ENCODE results near the gene COMMD10. TPM values are rescaled to one million over a fixed set of nuclear protein-coding genes. Genes with fewer than 3 reads are reported as not detected.

Gene COMMD10
- total RNA-seq, 2 experiments from 2014 or later = 16.7 to 20.8 TPM

GRCh38 chr5:116142495-116142894, 57.7 kb downstream of the COMMD10 start:
- TF ChIP-seq CTCF (IDR thresholded peaks at IDR 0.05) = no peak
- POLR2A ChIA-PET = interaction anchor here (0.6 kb wide), 1 partner anchor 693 kb away, joined by 4 read pairs; no protein-coding TSS in a partner anchor
- ATAC-seq = no peak

GRCh38 chr5:116144103-116144502, 59.3 kb downstream of the COMMD10 start:
- H3K4me3 Mint-ChIP-seq = no peak overlapping the region

More at GRCh38 chr5:116142495-116142894, 57.7 kb downstream of the COMMD10 start:
- H3K4me1 Mint-ChIP-seq (ENCODE audit: low read depth) = peaks cover 5% of the 10 kb centered on the region
- no peak for DNase-seq
- CTCF ChIA-PET = no interaction called here
- intact Hi-C loops (cut with micrococcal nuclease) = no loop called here
- H3K27me3 Mint-ChIP-seq = no peaks in the 10 kb centered on the region
- no peaks in the 10 kb centered on the region for H3K9me3 Mint-ChIP-seq
- no peak overlapping the region for H3K4me3 Mint-ChIP-seq
- H3K36me3 Mint-ChIP-seq (ENCODE audit: low read depth) = peaks cover 4% of the 10 kb centered on the region
- H3K27ac Mint-ChIP-seq = no peak overlapping the region

GRCh38 chr5:116144991-116145390, 60.2 kb downstream of the COMMD10 start:
- Mint-ChIP-seq H3K4me1 (ENCODE audit: low read depth) (peaks cover 3% of the 10 kb centered on the region), H3K9me3 (peaks cover 1% of the 10 kb centered on the region), H3K27me3 (no peaks in the 10 kb centered on the region), H3K27ac (no peak overlapping the region), H3K4me3 (no peak overlapping the region), H3K36me3 (ENCODE audit: low read depth) (peaks cover 4% of the 10 kb centered on the region)
- no peak for TF ChIP-seq CTCF (IDR thresholded peaks at IDR 0.05)
- ChIA-PET CTCF (no interaction called here), POLR2A (no interaction called here)
- intact Hi-C loops (cut with micrococcal nuclease) = no loop called here
- ATAC-seq = no peak
- no peak for DNase-seq

More at GRCh38 chr5:116144103-116144502, 59.3 kb downstream of the COMMD10 start:
- no peak for TF ChIP-seq CTCF (IDR thresholded peaks at IDR 0.05)
- peaks cover 3% of the 10 kb centered on the region for H3K4me1 Mint-ChIP-seq (ENCODE audit: low read depth)
- peaks cover 1% of the 10 kb centered on the region for H3K9me3 Mint-ChIP-seq
- no peak for DNase-seq
- CTCF ChIA-PET = no interaction called here
- peaks cover 4% of the 10 kb centered on the region for H3K36me3 Mint-ChIP-seq (ENCODE audit: low read depth)
- no peak overlapping the region for H3K27ac Mint-ChIP-seq
- ATAC-seq = no peak
- intact Hi-C loops (cut with micrococcal nuclease) = no loop called here
- H3K27me3 Mint-ChIP-seq = no peaks in the 10 kb centered on the region
- POLR2A ChIA-PET = no interaction called here

GRCh38 chr5:116145416-116145815, 60.6 kb downstream of the COMMD10 start:
- intact Hi-C loops (cut with micrococcal nuclease) = no loop called here

GRCh38 chr5:116152169-116152568, 67.3 kb downstream of the COMMD10 start:
- POLR2A ChIA-PET = no interaction called here
- intact Hi-C loops (cut with micrococcal nuclease) = no loop called here
- Mint-ChIP-seq H3K9me3 (peaks cover 1% of the 10 kb centered on the region), H3K4me3 (no peak overlapping the region), H3K27ac (no peak overlapping the region), H3K36me3 (ENCODE audit: low read depth) (peaks cover 2% of the 10 kb centered on the region), H3K4me1 (ENCODE audit: low read depth) (peaks cover 11% of the 10 kb centered on the region), H3K27me3 (no peaks in the 10 kb centered on the region)
- CTCF ChIA-PET = no interaction called here
- DNase-seq (no peak), ATAC-seq (no peak)
- TF ChIP-seq CTCF (IDR thresholded peaks at IDR 0.05) = no peak

More at GRCh38 chr5:116145416-116145815, 60.6 kb downstream of the COMMD10 start:
- Mint-ChIP-seq H3K36me3 (ENCODE audit: low read depth) (peaks cover 4% of the 10 kb centered on the region), H3K9me3 (peaks cover 1% of the 10 kb centered on the region), H3K27me3 (no peaks in the 10 kb centered on the region), H3K27ac (no peak overlapping the region), H3K4me3 (no peak overlapping the region), H3K4me1 (ENCODE audit: low read depth) (peaks cover 3% of the 10 kb centered on the region)
- TF ChIP-seq CTCF (IDR thresholded peaks at IDR 0.05) = no peak
- DNase-seq = peak; percentile 43
- ATAC-seq = peak; percentile 56
- ChIA-PET POLR2A (no interaction called here), CTCF (no interaction called here)
